Stomach (tissue), 9 donors: ENCODE results near the gene CRYBG1. TPM values are rescaled to one million over a fixed set of nuclear protein-coding genes. Genes with fewer than 3 reads are reported as not detected.

ENCODE experiments used
- DNase-seq, 2 donors: peaks; one replicate each; pipeline versions ENCODE4 v3.0.0 to v3.0.0-alpha.2; 2013 to 2019
- H3K27ac ChIP-seq, 5 donors: fragments of 200-600 bp in 4 of 5; sonication (generic) in 4 of 5; one replicate each; pipeline ENCODE4 v1.5.1; 2013 to 2019; ENCODE audit warnings: mild to moderate bottlenecking in 1 of 5, moderate library complexity in 1 of 5
- H3K27me3 ChIP-seq, 3 donors: fragments of 200-600 bp; sonication (generic); one replicate each; pipeline ENCODE4 v1.5.1; 2017 to 2019; ENCODE audit warnings: mixed run types in 1 of 3
- H3K36me3 ChIP-seq, 4 donors: fragments of 200-600 bp; sonication (generic); 1 replicate in 3 of 4; 2 replicates in 1 of 4; pipeline ENCODE4 v1.5.1; 2016 to 2019
- H3K4me1 ChIP-seq, 4 donors: fragments of 200-600 bp; sonication (generic); one replicate each; pipeline ENCODE4 v1.5.1; 2016 to 2019
- H3K4me3 ChIP-seq, 4 donors: fragments of 200-600 bp; sonication (generic) in 3 of 4; one replicate each; pipeline ENCODE4 v1.5.1; 2016 to 2019; ENCODE audit warnings: mild to moderate bottlenecking in 1 of 4
- H3K9me3 ChIP-seq, 4 donors: fragments of 200-600 bp; sonication (generic); one replicate each; pipeline ENCODE4 v1.5.1; 2016 to 2019
- EP300 ChIP-seq: sonication (generic); formaldehyde crosslinking; IDR thresholded peaks from one replicate; pipeline ENCODE4 v1.6.1; 2017; ENCODE audit warnings: antibody characterized with exemption
- POLR2A ChIP-seq, 4 donors: fragments of 450-650 bp; IDR thresholded peaks; one replicate each; pipeline ENCODE4 v1.6.1; 2016; ENCODE audit warnings: antibody characterized with exemption in 4 of 4, control low read depth in 2 of 4, mild to moderate bottlenecking in 1 of 4, moderate library complexity in 1 of 4
- POLR2AphosphoS5 ChIP-seq, 3 donors: sonication (generic); formaldehyde crosslinking; IDR thresholded peaks; one replicate each; pipeline ENCODE4 v1.6.1; 2016; ENCODE audit warnings: antibody characterized with exemption in 3 of 3
- WGBS, 5 donors: extraction: QIAGEN DNeasy Blood & Tissue Kit in 3 of 5; methylation state at CpG; one replicate each; pipeline versions ENCODE4 v1.1.5 to v1.1.7; 2013 to 2018; 5-methylcytosine and 5-hydroxymethylcytosine counted together
- intact Hi-C: fragments of 100-400 bp; cut with DNase I; formaldehyde crosslinking; loops from one replicate; pipeline ENCODE4 v1.15.1; 2023; ENCODE audit warnings: low total_unique reads
- polyA plus RNA-seq, 3 donors: library from polyadenylated mRNA; stranded (reverse); fragments of 200-250 nt; gene quantifications; one replicate each; pipeline ENCODE4 v1.2.3, GENCODE V29; 2013
- total RNA-seq, 5 donors: library from RNA; depleted of rRNA; stranded (reverse); fragments of >200 nt; gene quantifications; one replicate each; pipeline versions ENCODE4 v1.1.0 to v1.2.3, GENCODE V29; 2014 to 2016
- TF ChIP-seq, protein P1 (sequence below), 7 experiments: fragments of 450-650 bp in 4 of 7; fragments of 200-600 bp in 3 of 7; sonication (generic) in 3 of 7; IDR thresholded peaks; one replicate each; pipeline ENCODE4 v1.5.1; 2016 to 2019; ENCODE audit warnings: antibody characterized with exemption in 7 of 7, control low read depth in 2 of 7, mild to moderate bottlenecking in 1 of 7
- donor health status: healthy with polysubstance abuse.
- donor health status: Bipolar disorder and iron deficiency.
- donor health status: healthy.

CRYBG1 gene
- total and polyA plus RNA-seq, 8 donors, result 0.45 to 47.2 (median 9.9) TPM

GRCh38 chr6:106614592-106615257, 254.2 kb downstream of the CRYBG1 start:
- Histone ChIP-seq H3K27ac (no peak overlapping the region), H3K36me3 (peaks cover 0 to 14% (median 6%) of the 10 kb centered on the region in 4 donors), H3K4me3 (no peak overlapping the region), H3K9me3 (no peaks in the 10 kb centered on the region), H3K27me3 (no peaks in the 10 kb centered on the region), H3K4me1 (no peaks in the 10 kb centered on the region)
- TF ChIP-seq POLR2AphosphoS5 (IDR thresholded peaks at IDR 0.05) (no peak), POLR2A (IDR thresholded peaks at IDR 0.05) (no peak), EP300 (no peak)
- TF ChIP-seq, protein P1, sequence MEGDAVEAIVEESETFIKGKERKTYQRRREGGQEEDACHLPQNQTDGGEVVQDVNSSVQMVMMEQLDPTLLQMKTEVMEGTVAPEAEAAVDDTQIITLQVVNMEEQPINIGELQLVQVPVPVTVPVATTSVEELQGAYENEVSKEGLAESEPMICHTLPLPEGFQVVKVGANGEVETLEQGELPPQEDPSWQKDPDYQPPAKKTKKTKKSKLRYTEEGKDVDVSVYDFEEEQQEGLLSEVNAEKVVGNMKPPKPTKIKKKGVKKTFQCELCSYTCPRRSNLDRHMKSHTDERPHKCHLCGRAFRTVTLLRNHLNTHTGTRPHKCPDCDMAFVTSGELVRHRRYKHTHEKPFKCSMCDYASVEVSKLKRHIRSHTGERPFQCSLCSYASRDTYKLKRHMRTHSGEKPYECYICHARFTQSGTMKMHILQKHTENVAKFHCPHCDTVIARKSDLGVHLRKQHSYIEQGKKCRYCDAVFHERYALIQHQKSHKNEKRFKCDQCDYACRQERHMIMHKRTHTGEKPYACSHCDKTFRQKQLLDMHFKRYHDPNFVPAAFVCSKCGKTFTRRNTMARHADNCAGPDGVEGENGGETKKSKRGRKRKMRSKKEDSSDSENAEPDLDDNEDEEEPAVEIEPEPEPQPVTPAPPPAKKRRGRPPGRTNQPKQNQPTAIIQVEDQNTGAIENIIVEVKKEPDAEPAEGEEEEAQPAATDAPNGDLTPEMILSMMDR (IDR thresholded peaks at IDR 0.05), result no peak
- intact Hi-C loops, result no loop called here
- DNase-seq, result no peak
- WGBS, 5 donors, result 79 to 83% (median 81%) methylated on average over 3 of the region's 3 CpGs

DNA sequence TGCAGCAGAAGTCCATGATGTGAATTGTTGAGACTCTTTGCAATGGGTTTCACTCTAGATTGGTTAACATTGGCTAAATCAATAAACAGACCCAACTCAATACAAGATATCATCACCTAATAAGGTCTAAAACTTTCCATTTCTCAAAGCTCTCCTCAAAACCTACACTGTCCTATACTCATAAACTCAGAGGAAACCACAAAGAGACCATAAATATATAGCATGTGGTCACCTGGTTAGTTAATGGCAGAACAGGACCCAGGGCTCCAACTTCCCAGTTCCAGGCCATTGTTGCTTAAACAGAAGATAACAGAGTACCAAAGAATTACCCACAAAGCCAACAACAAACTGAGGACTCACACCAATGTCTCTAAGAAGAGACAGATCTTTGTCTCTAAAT, 256.8 kb downstream of the CRYBG1 start:
- Histone ChIP-seq H3K4me1 (no peaks in the 10 kb centered on the region), H3K27ac (no peak overlapping the region), H3K36me3 (peaks cover 0 to 13% (median 8%) of the 10 kb centered on the region in 4 donors), H3K4me3 (no peak overlapping the region), H3K9me3 (no peaks in the 10 kb centered on the region), H3K27me3 (no peaks in the 10 kb centered on the region)
- intact Hi-C loops, result no loop called here
- TF ChIP-seq, protein P1 (IDR thresholded peaks at IDR 0.05), result no peak
- TF ChIP-seq POLR2AphosphoS5 (IDR thresholded peaks at IDR 0.05) (no peak), POLR2A (IDR thresholded peaks at IDR 0.05) (no peak), EP300 (no peak)
- no peak for DNase-seq

DNA sequence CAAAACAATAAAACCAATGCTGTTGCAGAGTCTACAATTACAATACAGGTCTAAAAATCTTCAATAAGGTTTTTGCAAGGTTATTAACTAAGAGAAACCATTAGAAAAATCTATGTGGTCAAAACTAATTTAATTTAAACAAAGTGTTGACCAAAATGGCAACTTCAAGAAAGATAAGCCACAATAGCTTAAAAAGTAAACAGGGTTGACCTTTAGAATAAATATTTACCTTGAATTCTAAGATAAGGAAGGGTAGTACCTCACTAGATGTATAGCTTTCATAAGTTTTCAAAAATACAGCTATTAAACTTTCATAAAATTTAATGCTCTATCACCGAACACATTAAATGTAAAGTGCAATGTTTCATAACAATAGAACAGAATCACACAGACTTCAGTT, 257.3 kb downstream of the CRYBG1 start:
- whole genome bisulfite sequencing, 5 donors, result 56 to 74% (median 67%) methylated on average over 1 of the region's 1 CpG
- intact Hi-C loops, result no loop called here
- H3K27me3 ChIP-seq, result no peaks in the 10 kb centered on the region

DNA sequence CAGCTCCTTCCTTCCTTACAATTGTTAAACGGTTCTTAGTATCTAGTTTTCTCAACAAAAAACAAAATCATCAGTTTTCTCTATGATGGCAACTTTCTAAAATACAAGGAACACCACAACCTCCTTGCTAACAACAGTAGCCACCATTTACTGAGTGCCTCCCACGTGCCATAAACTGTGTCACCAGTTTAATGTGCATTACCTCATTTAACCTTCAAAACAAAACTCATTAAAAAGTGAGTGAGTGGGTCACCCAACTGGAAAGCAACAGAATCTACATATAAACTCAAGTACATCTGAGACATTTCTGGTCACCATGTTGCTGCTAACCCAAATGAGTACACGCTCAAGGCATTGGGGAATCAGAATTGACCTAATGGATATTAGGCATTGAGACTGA, 257.8 kb downstream of the CRYBG1 start:
- intact Hi-C loops, result no loop called here
- Histone ChIP-seq H3K27ac (no peak overlapping the region), H3K36me3 (peaks cover 0 to 15% (median 12%) of the 10 kb centered on the region in 4 donors), H3K4me3 (no peak overlapping the region), H3K27me3 (no peaks in the 10 kb centered on the region), H3K4me1 (no peaks in the 10 kb centered on the region), H3K9me3 (no peaks in the 10 kb centered on the region)
- no peak for DNase-seq
- TF ChIP-seq POLR2AphosphoS5 (IDR thresholded peaks at IDR 0.05) (no peak), POLR2A (IDR thresholded peaks at IDR 0.05) (no peak), EP300 (no peak)
- TF ChIP-seq, protein P1 (IDR thresholded peaks at IDR 0.05), result no peak
- WGBS, 5 donors, result 52 to 70% (median 65%) methylated on average over 3 of the region's 3 CpGs

More for the DNA sequence above, 257.3 kb downstream of the CRYBG1 start:
- no peak overlapping the region for H3K27ac ChIP-seq
- no peaks in the 10 kb centered on the region for H3K9me3 ChIP-seq
- no peak overlapping the region for H3K4me3 ChIP-seq
- DNase-seq, result no peak
- TF ChIP-seq, protein P1 (IDR thresholded peaks at IDR 0.05), result no peak
- TF ChIP-seq EP300, result no peak
- no peak for TF ChIP-seq POLR2A (IDR thresholded peaks at IDR 0.05)
- no peak for TF ChIP-seq POLR2AphosphoS5 (IDR thresholded peaks at IDR 0.05)
- no peaks in the 10 kb centered on the region for H3K4me1 ChIP-seq
- H3K36me3 ChIP-seq, result peaks cover 0 to 17% (median 12%) of the 10 kb centered on the region in 4 donors
